ENCODE measurements around the gene AKAP11.

The AKAP11 gene

GRCh38 chr13:42327725-42328124 lies 55.8 kb downstream of the AKAP11 start:
- Histone ChIP-seq H3K4me1 (ENCODE audit: control insufficient read depth in 2 of 2, insufficient read depth in 2 of 2, low read length in 2 of 2) (peaks cover 0 to 3% of the 10 kb centered on the region in 2 donors), H3K9me3 (ENCODE audit: control insufficient read depth in 2 of 2, low read length in 2 of 2) (no peaks in the 10 kb centered on the region), H3K27ac (ENCODE audit: low read depth in 2 of 2, low read length in 2 of 2) (no peak overlapping the region), H3K27me3 (ENCODE audit: control insufficient read depth in 2 of 2, insufficient read depth in 2 of 2, low read length in 2 of 2) (no peaks in the 10 kb centered on the region), H3K36me3 (ENCODE audit: control insufficient read depth in 2 of 2, insufficient read depth in 2 of 2, low read length in 2 of 2) (no peaks in the 10 kb centered on the region), H3K4me3 (ENCODE audit: low read length in 2 of 2) (no peak overlapping the region), H3K9ac (ENCODE audit: low read depth in 1 of 2, low read length in 2 of 2) (no peak overlapping the region)

DNA sequence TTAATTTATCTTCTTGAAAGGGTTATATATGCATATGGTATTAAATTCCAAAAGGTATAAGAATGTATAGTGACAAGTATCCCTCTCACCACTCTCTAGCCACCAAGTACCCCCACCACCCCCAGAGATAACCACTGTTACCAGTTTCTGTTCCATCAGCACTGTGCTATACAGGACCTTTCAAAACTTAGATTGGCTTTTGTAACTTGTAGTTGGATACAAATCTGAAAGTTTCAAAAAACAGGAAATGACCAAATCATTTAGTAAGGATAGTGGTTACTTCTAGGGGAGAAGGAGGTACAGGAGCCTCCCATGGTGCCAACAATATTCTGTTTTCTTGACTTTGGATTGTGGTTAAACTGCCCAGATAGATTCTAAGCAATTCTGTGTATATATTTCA lies 56.7 kb downstream of the AKAP11 start:
- Histone ChIP-seq H3K4me3 (ENCODE audit: low read length in 2 of 2) (no peak overlapping the region), H3K36me3 (ENCODE audit: control insufficient read depth in 2 of 2, insufficient read depth in 2 of 2, low read length in 2 of 2) (no peaks in the 10 kb centered on the region), H3K4me1 (ENCODE audit: control insufficient read depth in 2 of 2, insufficient read depth in 2 of 2, low read length in 2 of 2) (peaks cover 0 to 3% of the 10 kb centered on the region in 2 donors), H3K9me3 (ENCODE audit: control insufficient read depth in 2 of 2, low read length in 2 of 2) (no peaks in the 10 kb centered on the region), H3K27me3 (ENCODE audit: control insufficient read depth in 2 of 2, insufficient read depth in 2 of 2, low read length in 2 of 2) (no peaks in the 10 kb centered on the region), H3K9ac (ENCODE audit: low read depth in 1 of 2, low read length in 2 of 2) (no peak overlapping the region), H3K27ac (ENCODE audit: low read depth in 2 of 2, low read length in 2 of 2) (no peak overlapping the region)

DNA sequence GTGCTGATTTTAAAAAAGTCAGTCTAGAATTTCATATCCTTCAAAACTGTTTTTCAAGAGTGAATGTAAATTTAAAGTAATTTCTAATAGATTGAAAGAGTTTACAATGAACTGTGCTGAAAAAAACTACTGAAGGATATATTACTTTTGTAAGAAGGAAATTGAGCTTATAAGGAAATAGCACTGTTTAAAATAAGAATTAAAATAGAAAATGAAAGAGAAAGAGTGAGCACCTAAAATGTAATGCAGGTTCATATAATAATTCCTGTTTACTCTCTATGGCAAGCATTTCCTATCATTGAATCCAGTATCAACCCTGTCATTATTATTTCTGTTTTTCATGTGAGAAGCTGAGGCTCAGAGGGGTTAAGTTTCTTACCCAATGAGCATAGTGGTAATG lies 57.3 kb downstream of the AKAP11 start:
- Histone ChIP-seq H3K36me3 (ENCODE audit: control insufficient read depth in 2 of 2, insufficient read depth in 2 of 2, low read length in 2 of 2) (no peaks in the 10 kb centered on the region), H3K27me3 (ENCODE audit: control insufficient read depth in 2 of 2, insufficient read depth in 2 of 2, low read length in 2 of 2) (no peaks in the 10 kb centered on the region), H3K4me1 (ENCODE audit: control insufficient read depth in 2 of 2, insufficient read depth in 2 of 2, low read length in 2 of 2) (peaks cover 0 to 3% of the 10 kb centered on the region in 2 donors), H3K9ac (ENCODE audit: low read depth in 1 of 2, low read length in 2 of 2) (no peak overlapping the region), H3K4me3 (ENCODE audit: low read length in 2 of 2) (no peak overlapping the region), H3K9me3 (ENCODE audit: control insufficient read depth in 2 of 2, low read length in 2 of 2) (no peaks in the 10 kb centered on the region), H3K27ac (ENCODE audit: low read depth in 2 of 2, low read length in 2 of 2) (no peak overlapping the region)

- Histone ChIP-seq H3K4me3 (ENCODE audit: low read length in 2 of 2) (no peak overlapping the region), H3K9ac (ENCODE audit: low read depth in 1 of 2, low read length in 2 of 2) (no peak overlapping the region), H3K9me3 (ENCODE audit: control insufficient read depth in 2 of 2, low read length in 2 of 2) (no peaks in the 10 kb centered on the region), H3K4me1 (ENCODE audit: control insufficient read depth in 2 of 2, insufficient read depth in 2 of 2, low read length in 2 of 2) (peaks cover 0 to 3% of the 10 kb centered on the region in 2 donors), H3K36me3 (ENCODE audit: control insufficient read depth in 2 of 2, insufficient read depth in 2 of 2, low read length in 2 of 2) (no peaks in the 10 kb centered on the region), H3K27ac (ENCODE audit: low read depth in 2 of 2, low read length in 2 of 2) (no peak overlapping the region), H3K27me3 (ENCODE audit: control insufficient read depth in 2 of 2, insufficient read depth in 2 of 2, low read length in 2 of 2) (no peaks in the 10 kb centered on the region)
Observed at GRCh38 chr13:42331009-42331408, 59.1 kb downstream of the AKAP11 start.

- H3K4me3 ChIP-seq (ENCODE audit: low read length in 2 of 2): no peak overlapping the region
- H3K4me1 ChIP-seq (ENCODE audit: control insufficient read depth in 2 of 2, insufficient read depth in 2 of 2, low read length in 2 of 2): peaks cover 0 to 2% of the 10 kb centered on the region in 2 donors
- H3K27ac ChIP-seq (ENCODE audit: low read depth in 2 of 2, low read length in 2 of 2): no peak overlapping the region
- no peak overlapping the region for H3K9ac ChIP-seq (ENCODE audit: low read depth in 1 of 2, low read length in 2 of 2)
- H3K9me3 ChIP-seq (ENCODE audit: control insufficient read depth in 2 of 2, low read length in 2 of 2): no peaks in the 10 kb centered on the region
- H3K36me3 ChIP-seq (ENCODE audit: control insufficient read depth in 2 of 2, insufficient read depth in 2 of 2, low read length in 2 of 2): no peaks in the 10 kb centered on the region
- no peaks in the 10 kb centered on the region for H3K27me3 ChIP-seq (ENCODE audit: control insufficient read depth in 2 of 2, insufficient read depth in 2 of 2, low read length in 2 of 2)
Observed at GRCh38 chr13:42333613-42334328, 61.8 kb downstream of the AKAP11 start.

GRCh38 chr13:42334329-42334706 lies 62.4 kb downstream of the AKAP11 start:
- no peak overlapping the region for H3K9ac ChIP-seq (ENCODE audit: low read depth in 1 of 2, low read length in 2 of 2)
- H3K9me3 ChIP-seq (ENCODE audit: control insufficient read depth in 2 of 2, low read length in 2 of 2): no peaks in the 10 kb centered on the region
- no peaks in the 10 kb centered on the region for H3K4me1 ChIP-seq (ENCODE audit: control insufficient read depth in 2 of 2, insufficient read depth in 2 of 2, low read length in 2 of 2)
- H3K27ac ChIP-seq (ENCODE audit: low read depth in 2 of 2, low read length in 2 of 2): no peak overlapping the region
- no peaks in the 10 kb centered on the region for H3K27me3 ChIP-seq (ENCODE audit: control insufficient read depth in 2 of 2, insufficient read depth in 2 of 2, low read length in 2 of 2)
- no peak overlapping the region for H3K4me3 ChIP-seq (ENCODE audit: low read length in 2 of 2)
- H3K36me3 ChIP-seq (ENCODE audit: control insufficient read depth in 2 of 2, insufficient read depth in 2 of 2, low read length in 2 of 2): no peaks in the 10 kb centered on the region

DNA sequence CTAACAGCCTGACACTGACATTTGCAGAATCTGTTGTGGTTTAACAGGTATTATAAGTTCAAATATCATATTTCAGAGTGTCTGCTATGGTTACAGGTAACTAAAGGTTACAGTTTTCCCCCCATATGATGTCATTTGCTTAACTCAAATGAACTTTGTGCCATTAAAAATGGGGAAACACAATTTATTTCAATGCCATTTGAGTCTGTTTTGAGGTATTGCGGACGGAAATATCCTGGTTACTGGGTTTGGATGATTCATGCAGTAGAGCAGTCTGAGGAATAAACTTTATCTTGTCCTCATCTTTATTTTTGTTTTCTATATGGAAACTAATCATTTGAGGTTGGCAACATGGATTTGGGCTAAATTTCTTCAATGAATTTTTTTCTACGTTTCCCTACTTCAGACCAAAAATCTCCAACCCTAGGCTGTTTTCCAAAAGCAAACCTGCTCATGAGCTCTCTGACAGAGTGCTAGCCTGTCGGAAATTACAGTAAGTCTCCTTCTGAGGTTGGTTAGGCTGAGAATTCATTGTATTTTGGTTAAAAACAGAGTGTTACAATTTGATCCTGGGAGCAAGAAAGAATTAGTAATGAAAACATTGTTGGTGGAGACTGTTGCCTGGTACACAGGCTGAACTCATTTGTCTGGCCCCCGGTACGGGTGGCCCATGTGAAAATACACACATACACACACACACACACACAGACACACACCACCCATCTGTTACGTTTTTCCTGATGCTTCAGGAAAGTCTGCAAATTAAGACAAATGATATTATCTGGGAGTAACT lies 66.1 kb downstream of the AKAP11 start:
- Histone ChIP-seq H3K4me3 (ENCODE audit: low read length in 2 of 2) (no peak overlapping the region), H3K27ac (ENCODE audit: low read depth in 2 of 2, low read length in 2 of 2) (no peak overlapping the region), H3K9ac (ENCODE audit: low read depth in 1 of 2, low read length in 2 of 2) (no peak overlapping the region), H3K36me3 (ENCODE audit: control insufficient read depth in 2 of 2, insufficient read depth in 2 of 2, low read length in 2 of 2) (no peaks in the 10 kb centered on the region), H3K27me3 (ENCODE audit: control insufficient read depth in 2 of 2, insufficient read depth in 2 of 2, low read length in 2 of 2) (no peaks in the 10 kb centered on the region), H3K9me3 (ENCODE audit: control insufficient read depth in 2 of 2, low read length in 2 of 2) (no peaks in the 10 kb centered on the region), H3K4me1 (ENCODE audit: control insufficient read depth in 2 of 2, insufficient read depth in 2 of 2, low read length in 2 of 2) (no peaks in the 10 kb centered on the region)

GRCh38 chr13:42345367-42345766 lies 73.4 kb downstream of the AKAP11 start:
- Histone ChIP-seq H3K9me3 (ENCODE audit: control insufficient read depth in 2 of 2, low read length in 2 of 2) (no peaks in the 10 kb centered on the region), H3K9ac (ENCODE audit: low read depth in 1 of 2, low read length in 2 of 2) (no peak overlapping the region), H3K4me3 (ENCODE audit: low read length in 2 of 2) (no peak overlapping the region), H3K36me3 (ENCODE audit: control insufficient read depth in 2 of 2, insufficient read depth in 2 of 2, low read length in 2 of 2) (no peaks in the 10 kb centered on the region), H3K27ac (ENCODE audit: low read depth in 2 of 2, low read length in 2 of 2) (no peak overlapping the region), H3K27me3 (ENCODE audit: control insufficient read depth in 2 of 2, insufficient read depth in 2 of 2, low read length in 2 of 2) (no peaks in the 10 kb centered on the region), H3K4me1 (ENCODE audit: control insufficient read depth in 2 of 2, insufficient read depth in 2 of 2, low read length in 2 of 2) (no peaks in the 10 kb centered on the region)

GRCh38 chr13:42348576-42348975 lies 76.6 kb downstream of the AKAP11 start:
- no peaks in the 10 kb centered on the region for H3K36me3 ChIP-seq (ENCODE audit: control insufficient read depth in 2 of 2, insufficient read depth in 2 of 2, low read length in 2 of 2)
- no peaks in the 10 kb centered on the region for H3K27me3 ChIP-seq (ENCODE audit: control insufficient read depth in 2 of 2, insufficient read depth in 2 of 2, low read length in 2 of 2)
- H3K9me3 ChIP-seq (ENCODE audit: control insufficient read depth in 2 of 2, low read length in 2 of 2): no peaks in the 10 kb centered on the region
- no peak overlapping the region for H3K4me3 ChIP-seq (ENCODE audit: low read length in 2 of 2)
- H3K27ac ChIP-seq (ENCODE audit: low read depth in 2 of 2, low read length in 2 of 2): no peak overlapping the region
- no peaks in the 10 kb centered on the region for H3K4me1 ChIP-seq (ENCODE audit: control insufficient read depth in 2 of 2, insufficient read depth in 2 of 2, low read length in 2 of 2)
- H3K9ac ChIP-seq (ENCODE audit: low read depth in 1 of 2, low read length in 2 of 2): no peak overlapping the region

GRCh38 chr13:42350141-42350540 lies 78.2 kb downstream of the AKAP11 start:
- no peaks in the 10 kb centered on the region for H3K4me1 ChIP-seq (ENCODE audit: control insufficient read depth in 2 of 2, insufficient read depth in 2 of 2, low read length in 2 of 2)
- H3K27ac ChIP-seq (ENCODE audit: low read depth in 2 of 2, low read length in 2 of 2): no peak overlapping the region
- H3K36me3 ChIP-seq (ENCODE audit: control insufficient read depth in 2 of 2, insufficient read depth in 2 of 2, low read length in 2 of 2): no peaks in the 10 kb centered on the region
- H3K9me3 ChIP-seq (ENCODE audit: control insufficient read depth in 2 of 2, low read length in 2 of 2): no peaks in the 10 kb centered on the region
- no peaks in the 10 kb centered on the region for H3K27me3 ChIP-seq (ENCODE audit: control insufficient read depth in 2 of 2, insufficient read depth in 2 of 2, low read length in 2 of 2)
- H3K9ac ChIP-seq (ENCODE audit: low read depth in 1 of 2, low read length in 2 of 2): no peak overlapping the region
- no peak overlapping the region for H3K4me3 ChIP-seq (ENCODE audit: low read length in 2 of 2)
